H9 (cell line): ENCODE measurements around the gene INSRR. TPM values are rescaled to one million over a fixed set of nuclear protein-coding genes. Genes with fewer than 3 reads are reported as not detected.

Source experiments
- DNase-seq: peaks from one replicate; pipeline ENCODE4 v3.0.0-alpha.2; 2017
- H2AFZ ChIP-seq: one replicate; pipeline ENCODE4 v1.6.1; 2013; ENCODE audit warnings: mild to moderate bottlenecking, low read length, control low read depth, moderate library complexity
- H2AK5ac ChIP-seq: 2 replicates; pipeline ENCODE4 v1.6.1; 2013; ENCODE audit warnings: low read length, control low read depth, mixed read lengths; ENCODE audit not compliant: insufficient read length
- H2BK120ac ChIP-seq: one replicate; pipeline ENCODE4 v1.6.1; 2013; ENCODE audit warnings: low read depth, mild to moderate bottlenecking, low read length, control low read depth, inconsistent platforms; ENCODE audit not compliant: poor library complexity, severe bottlenecking
- H2BK12ac ChIP-seq: 2 replicates; pipeline ENCODE4 v1.6.1; 2013; ENCODE audit warnings: low read length, control low read depth, mixed read lengths, low read depth; ENCODE audit not compliant: insufficient read length
- H2BK15ac ChIP-seq: 2 replicates; pipeline ENCODE4 v1.6.1; 2013; ENCODE audit warnings: low read depth, low read length, control low read depth
- H2BK20ac ChIP-seq: one replicate; pipeline ENCODE4 v1.6.1; 2013; ENCODE audit warnings: low read depth, mild to moderate bottlenecking, low read length, control low read depth, inconsistent platforms; ENCODE audit not compliant: poor library complexity, severe bottlenecking
- H2BK5ac ChIP-seq: 2 replicates; pipeline ENCODE4 v1.6.1; 2013; ENCODE audit warnings: low read length, control low read depth, mixed read lengths; ENCODE audit not compliant: insufficient read length
- H3K14ac ChIP-seq: 2 replicates; pipeline ENCODE4 v1.6.1; 2013; ENCODE audit warnings: low read length, control low read depth; ENCODE audit not compliant: insufficient read depth
- H3K18ac ChIP-seq: 2 replicates; pipeline ENCODE4 v1.6.1; 2013; ENCODE audit warnings: low read depth, mild to moderate bottlenecking, mixed read lengths, low read length, control low read depth; ENCODE audit not compliant: insufficient read length
- H3K23ac ChIP-seq: 2 replicates; pipeline ENCODE4 v1.6.1; 2013; ENCODE audit warnings: low read length, control low read depth, mixed read lengths, low read depth; ENCODE audit not compliant: insufficient read length
- H3K23me2 ChIP-seq: 2 replicates; pipeline ENCODE4 v1.6.1; 2013; ENCODE audit warnings: low read depth, mild to moderate bottlenecking, mixed read lengths, low read length, control low read depth; ENCODE audit not compliant: insufficient read length, poor library complexity, severe bottlenecking
- H3K27ac ChIP-seq: 2 replicates; pipeline ENCODE4 v1.5.1; 2013; ENCODE audit warnings: low read length, control low read depth, mixed read lengths, low read depth; ENCODE audit not compliant: insufficient read length
- H3K27me3 ChIP-seq: 2 replicates; pipeline ENCODE4 v1.6.1; 2013; ENCODE audit warnings: low read length, control low read depth, inconsistent platforms; ENCODE audit not compliant: insufficient read depth
- H3K4ac ChIP-seq: 2 replicates; pipeline ENCODE4 v1.6.1; 2013; ENCODE audit warnings: low read depth, mild to moderate bottlenecking, control low read depth, inconsistent platforms, low read length, moderate library complexity
- H3K4me1 ChIP-seq: 2 replicates; pipeline ENCODE4 v1.6.1; 2013; ENCODE audit warnings: low read length, control low read depth, inconsistent platforms; ENCODE audit not compliant: insufficient read depth
- H3K4me2 ChIP-seq: 2 replicates; pipeline ENCODE4 v1.6.1; 2013; ENCODE audit warnings: low read length, control low read depth, mixed read lengths; ENCODE audit not compliant: insufficient read length, insufficient read depth
- H3K56ac ChIP-seq: 2 replicates; pipeline ENCODE4 v1.6.1; 2013; ENCODE audit warnings: low read depth, mild to moderate bottlenecking, mixed read lengths, low read length, control low read depth; ENCODE audit not compliant: insufficient read length
- H3K79me1 ChIP-seq: 2 replicates; pipeline ENCODE4 v1.6.1; 2013; ENCODE audit warnings: low read depth, mild to moderate bottlenecking, moderate library complexity, low read length, control low read depth, inconsistent platforms; ENCODE audit not compliant: insufficient read depth, poor library complexity, severe bottlenecking
- H3K79me2 ChIP-seq: 2 replicates; pipeline ENCODE4 v1.6.1; 2013; ENCODE audit warnings: low read length, control low read depth, inconsistent platforms; ENCODE audit not compliant: insufficient read depth
- H3K9ac ChIP-seq: 2 replicates; pipeline ENCODE4 v1.6.1; 2013; ENCODE audit warnings: low read length, control low read depth, mixed read lengths; ENCODE audit not compliant: insufficient read length; ENCODE audit errors: extremely low read depth
- H3K9me3 ChIP-seq: one replicate; pipeline ENCODE4 v1.6.1; 2013; ENCODE audit warnings: low read depth, low read length, inconsistent platforms; ENCODE audit not compliant: control insufficient read depth
- H3T11ph ChIP-seq: one replicate; pipeline ENCODE4 v1.6.1; 2013; ENCODE audit warnings: mild to moderate bottlenecking, low read length, control low read depth, inconsistent platforms
- H4K20me1 ChIP-seq: one replicate; pipeline ENCODE4 v1.6.1; 2013; ENCODE audit not compliant: control insufficient read depth, insufficient read length, insufficient read depth
- H4K5ac ChIP-seq: 2 replicates; pipeline ENCODE4 v1.6.1; 2013; ENCODE audit warnings: low read depth, mild to moderate bottlenecking, mixed read lengths, low read length, control low read depth; ENCODE audit not compliant: insufficient read length
- H4K8ac ChIP-seq: replicated peaks from 2 replicates; pipeline ENCODE4 v1.6.1; 2013; ENCODE audit warnings: low read length, control low read depth, mixed read lengths, low read depth; ENCODE audit not compliant: insufficient read length
- H4K91ac ChIP-seq: 2 replicates; pipeline ENCODE4 v1.6.1; 2013; ENCODE audit warnings: low read depth, mild to moderate bottlenecking, moderate library complexity, mixed read lengths, low read length, control low read depth; ENCODE audit not compliant: insufficient read length
- H3K27ac Mint-ChIP-seq, 3 experiments: 2 replicates in 2 of 3; 3 replicates in 1 of 3; pipeline ENCODE4 v1.8.0; 2020 to 2021; ENCODE audit warnings: mixed read lengths in 3 of 3, mild to moderate bottlenecking in 1 of 3, moderate library complexity in 1 of 3
- H3K27me3 Mint-ChIP-seq: 2 replicates; pipeline ENCODE4 v1.8.0; 2021; ENCODE audit warnings: low read depth, mild to moderate bottlenecking, moderate library complexity, mixed read lengths
- H3K36me3 Mint-ChIP-seq, 3 experiments: 2 replicates in 2 of 3; 3 replicates in 1 of 3; pipeline ENCODE4 v1.8.0; 2020 to 2021; ENCODE audit warnings: low read depth in 3 of 3, mixed read lengths in 3 of 3; ENCODE audit not compliant: insufficient read depth in 1 of 3
- H3K4me1 Mint-ChIP-seq, 2 experiments: 2 replicates each; pipeline ENCODE4 v1.8.0; 2020; ENCODE audit warnings: mixed read lengths in 2 of 2
- H3K4me3 Mint-ChIP-seq, 2 experiments: 2 replicates in 1 of 2; 3 replicates in 1 of 2; pipeline ENCODE4 v1.8.0; 2020 to 2021; ENCODE audit warnings: mild to moderate bottlenecking in 2 of 2, mixed read lengths in 2 of 2, moderate library complexity in 1 of 2
- H3K9me3 Mint-ChIP-seq, 2 experiments: 2 replicates in 1 of 2; 3 replicates in 1 of 2; pipeline ENCODE4 v1.8.0; 2020; ENCODE audit warnings: mild to moderate bottlenecking in 2 of 2, mixed read lengths in 2 of 2, moderate library complexity in 1 of 2
- WGBS: extraction: QIAGEN DNeasy Blood & Tissue Kit; methylation state at CpG from one replicate; pipeline ENCODE4 v1.1.7; 2013; ENCODE audit warnings: missing lambda C conversion rate, low lambda C conversion rate, mixed read lengths; ENCODE audit not compliant: insufficient read length; ENCODE audit errors: extremely low coverage; 5-methylcytosine and 5-hydroxymethylcytosine counted together
- total RNA-seq: library from RNA; stranded (reverse); gene quantifications from 2 replicates; pipeline ENCODE4 v1.2.1, GENCODE V29; 2021
- TF ChIP-seq, protein P1 (sequence below): fragments of 200-600 bp; sonication (generic); conservative IDR thresholded peaks from 3 replicates; pipeline ENCODE4 v1.8.0; 2021; ENCODE audit warnings: antibody characterized with exemption, mild to moderate bottlenecking

The INSRR gene
- total RNA-seq, 1 experiment from 2014 or later: not detected

DNA sequence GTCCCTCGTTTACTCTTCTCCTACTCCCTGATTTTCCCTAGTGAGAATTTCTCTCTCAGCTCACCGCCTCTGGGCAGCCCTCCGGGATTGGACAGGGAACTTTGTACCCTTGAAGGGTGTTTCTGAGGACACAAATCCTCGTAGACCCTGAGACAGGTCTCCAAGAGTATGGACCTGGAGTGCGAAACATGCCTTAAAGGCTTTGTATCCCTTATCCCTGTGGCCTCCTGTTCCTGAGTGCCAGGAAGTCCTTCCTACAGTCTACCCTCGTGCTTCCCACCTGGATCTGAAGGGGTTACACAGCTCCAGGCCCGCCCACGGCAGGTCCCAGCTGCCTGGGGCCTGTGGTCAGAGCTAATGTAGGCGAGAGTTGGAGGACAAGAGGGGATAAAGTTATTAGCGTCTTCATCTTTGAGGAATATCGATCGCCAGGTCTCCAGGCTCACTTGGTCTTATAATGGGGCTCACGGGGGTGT, 27.0 kb upstream of the INSRR start:
- no peak overlapping the region for H2BK12ac ChIP-seq
- no peaks in the 10 kb centered on the region for H3K23me2 ChIP-seq
- TF ChIP-seq, protein P1, sequence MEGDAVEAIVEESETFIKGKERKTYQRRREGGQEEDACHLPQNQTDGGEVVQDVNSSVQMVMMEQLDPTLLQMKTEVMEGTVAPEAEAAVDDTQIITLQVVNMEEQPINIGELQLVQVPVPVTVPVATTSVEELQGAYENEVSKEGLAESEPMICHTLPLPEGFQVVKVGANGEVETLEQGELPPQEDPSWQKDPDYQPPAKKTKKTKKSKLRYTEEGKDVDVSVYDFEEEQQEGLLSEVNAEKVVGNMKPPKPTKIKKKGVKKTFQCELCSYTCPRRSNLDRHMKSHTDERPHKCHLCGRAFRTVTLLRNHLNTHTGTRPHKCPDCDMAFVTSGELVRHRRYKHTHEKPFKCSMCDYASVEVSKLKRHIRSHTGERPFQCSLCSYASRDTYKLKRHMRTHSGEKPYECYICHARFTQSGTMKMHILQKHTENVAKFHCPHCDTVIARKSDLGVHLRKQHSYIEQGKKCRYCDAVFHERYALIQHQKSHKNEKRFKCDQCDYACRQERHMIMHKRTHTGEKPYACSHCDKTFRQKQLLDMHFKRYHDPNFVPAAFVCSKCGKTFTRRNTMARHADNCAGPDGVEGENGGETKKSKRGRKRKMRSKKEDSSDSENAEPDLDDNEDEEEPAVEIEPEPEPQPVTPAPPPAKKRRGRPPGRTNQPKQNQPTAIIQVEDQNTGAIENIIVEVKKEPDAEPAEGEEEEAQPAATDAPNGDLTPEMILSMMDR: no peak
- no peak overlapping the region for H2AK5ac ChIP-seq
- no peak overlapping the region for H3T11ph ChIP-seq
- no peak overlapping the region for H3K9ac ChIP-seq
- H2BK120ac ChIP-seq: no peak overlapping the region
- H3K27me3 ChIP-seq: peaks cover under 1% of the 10 kb centered on the region; the same call in 1 of the 2 replicates
- no peaks in the 10 kb centered on the region for H3K79me1 ChIP-seq
- no peaks in the 10 kb centered on the region for H3K79me2 ChIP-seq
- Mint-ChIP-seq H3K9me3 (no peaks in the 10 kb centered on the region; a peak in 1 of 5 replicates), H3K27ac (no peak overlapping the region; a peak in 1 of 7 replicates), H3K4me3 (peak overlapping the region in 1 of 2 experiments; percentile 49; a peak in 2 of 5 replicates), H3K4me1 (peaks cover 40 to 68% of the 10 kb centered on the region in 2 experiments), H3K36me3 (no peaks in the 10 kb centered on the region), H3K27me3 (peaks cover 71% of the 10 kb centered on the region)
- H4K8ac ChIP-seq: no peak overlapping the region
- H4K20me1 ChIP-seq: no peaks in the 10 kb centered on the region
- H3K27ac ChIP-seq: no peak overlapping the region
- H2BK15ac ChIP-seq: no peak overlapping the region
- no peak for DNase-seq
- H2BK20ac ChIP-seq: no peak overlapping the region
- no peak overlapping the region for H3K14ac ChIP-seq
- H3K18ac ChIP-seq: no peak overlapping the region
- H3K4me1 ChIP-seq: peaks cover 2% of the 10 kb centered on the region; the same call in 1 of the 2 replicates
- H4K91ac ChIP-seq: no peak overlapping the region
- H3K23ac ChIP-seq: no peak overlapping the region
- H3K4ac ChIP-seq: no peak overlapping the region
- no peak overlapping the region for H3K4me2 ChIP-seq
- no peaks in the 10 kb centered on the region for H3K9me3 ChIP-seq
- H4K5ac ChIP-seq: no peak overlapping the region
- H2AFZ ChIP-seq: no peak overlapping the region
- no peak overlapping the region for H2BK5ac ChIP-seq
- H3K56ac ChIP-seq: no peak overlapping the region
- WGBS: no CpG with 5 or more reads among the region's 13 CpGs
